ENCODE data around the gene CDH4.

CDH4 gene

DNA sequence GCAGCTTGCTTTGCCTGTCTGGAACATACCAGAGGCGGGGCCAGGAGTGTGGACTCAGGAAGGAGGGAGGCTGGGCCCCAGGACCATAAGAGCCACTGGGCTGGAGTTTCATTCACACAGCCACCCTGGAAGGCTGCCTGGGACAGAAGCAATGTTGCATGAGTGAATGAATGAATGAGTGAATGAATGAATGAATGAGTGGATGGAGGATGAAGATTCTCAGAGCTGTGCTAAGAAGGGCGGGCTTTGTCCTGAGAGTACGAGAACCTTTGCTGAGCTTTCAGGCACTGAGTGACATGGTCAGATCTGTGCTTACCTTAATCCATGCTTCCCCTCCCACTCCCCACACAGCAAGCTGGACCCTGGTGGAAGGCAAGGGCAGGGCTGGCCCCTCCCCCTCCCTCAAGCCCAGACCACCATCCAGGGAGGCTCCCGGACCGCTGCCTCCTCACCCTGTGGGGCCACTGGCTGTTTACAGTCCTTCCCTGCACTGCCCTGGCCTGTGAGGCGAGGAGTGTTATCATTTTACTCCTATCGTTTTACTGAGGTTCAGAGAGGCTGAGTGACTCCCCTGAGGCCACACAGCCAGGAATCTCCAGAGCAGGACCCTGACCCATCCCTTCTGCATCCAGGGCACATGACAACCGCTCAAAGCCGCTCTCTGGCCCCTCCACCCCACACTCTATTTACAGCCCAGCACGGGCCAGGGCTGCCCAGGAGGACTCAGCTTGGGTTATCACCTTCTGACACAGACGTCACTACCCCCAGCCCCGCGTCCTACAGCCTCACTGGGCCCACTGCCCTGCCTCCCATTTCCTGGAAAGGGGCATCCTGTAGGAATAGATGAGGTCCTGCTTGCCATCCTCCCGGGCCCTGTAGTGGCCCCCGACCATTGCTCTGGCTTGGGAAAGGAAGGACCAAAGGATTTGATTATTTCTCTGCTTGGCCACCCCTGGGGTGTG, 543.9 kb downstream of the CDH4 start:
- in situ Hi-C loops (cut with MboI; ENCODE audit: low sequenced_read_pairs): no loop called here
- H3K36me3 ChIP-seq (replicated peaks): no peaks in the 10 kb centered on the region
- no peaks in the 10 kb centered on the region for H3K4me1 ChIP-seq
- DNase-seq (ENCODE audit: low spot score in 2 of 2): no peak
- no peaks in the 10 kb centered on the region for H3K27me3 ChIP-seq (ENCODE audit: low read depth)
- no peaks in the 10 kb centered on the region for H3K9me3 ChIP-seq
- no peak overlapping the region for H3K4me3 ChIP-seq

DNA sequence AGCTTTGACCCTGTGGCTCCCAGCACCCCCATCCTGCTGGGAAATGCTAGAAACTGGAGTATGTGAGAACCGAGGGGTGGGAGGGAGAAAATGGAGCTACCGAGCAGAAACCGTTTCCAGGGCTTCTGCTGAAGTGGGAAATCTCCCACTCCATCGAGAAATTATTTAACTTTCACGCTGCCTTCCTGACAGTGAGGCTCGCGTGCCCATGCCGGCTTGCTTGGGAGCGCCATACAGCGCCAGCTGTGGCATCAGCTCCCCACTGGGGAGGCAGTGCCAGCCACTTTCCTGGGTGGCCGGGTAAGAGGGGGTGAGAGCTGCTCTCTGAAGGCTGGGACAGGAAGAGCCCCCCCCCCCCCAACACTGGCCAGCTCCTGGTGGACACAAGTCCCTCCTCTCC, 544.7 kb downstream of the CDH4 start:
- no peaks in the 10 kb centered on the region for H3K9me3 ChIP-seq
- no peaks in the 10 kb centered on the region for H3K36me3 ChIP-seq (replicated peaks)
- DNase-seq (ENCODE audit: low spot score in 2 of 2): no peak
- no peak overlapping the region for H3K4me3 ChIP-seq
- no peaks in the 10 kb centered on the region for H3K27me3 ChIP-seq (ENCODE audit: low read depth)
- no peaks in the 10 kb centered on the region for H3K4me1 ChIP-seq
- in situ Hi-C loops (cut with MboI; ENCODE audit: low sequenced_read_pairs): no loop called here

DNA sequence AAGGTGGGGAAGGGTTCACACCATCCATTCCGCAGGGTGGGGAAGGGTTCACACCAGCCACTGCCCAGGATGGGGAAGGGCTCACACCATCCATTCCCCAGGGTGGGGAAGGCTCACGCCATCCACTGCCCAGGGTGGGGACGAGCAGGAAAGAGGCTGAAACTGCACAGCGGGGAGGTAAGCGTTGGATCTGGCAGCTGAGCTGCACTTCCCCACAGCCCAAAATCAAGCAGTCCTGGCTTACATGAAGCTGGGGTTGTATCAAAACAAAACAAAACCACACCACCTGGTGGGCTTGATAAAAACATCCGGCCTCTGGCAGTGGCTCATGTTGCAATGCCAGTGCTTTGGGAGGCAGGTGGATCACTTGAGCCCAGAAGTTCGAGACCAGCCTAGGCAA, 545.1 kb downstream of the CDH4 start:
- H3K36me3 ChIP-seq (replicated peaks): no peaks in the 10 kb centered on the region
- no peaks in the 10 kb centered on the region for H3K4me1 ChIP-seq
- H3K9me3 ChIP-seq: no peaks in the 10 kb centered on the region
- H3K27me3 ChIP-seq (ENCODE audit: low read depth): no peaks in the 10 kb centered on the region
- no peak overlapping the region for H3K4me3 ChIP-seq
- in situ Hi-C loops (cut with MboI; ENCODE audit: low sequenced_read_pairs): no loop called here
- DNase-seq (ENCODE audit: low spot score in 2 of 2): no peak

DNA sequence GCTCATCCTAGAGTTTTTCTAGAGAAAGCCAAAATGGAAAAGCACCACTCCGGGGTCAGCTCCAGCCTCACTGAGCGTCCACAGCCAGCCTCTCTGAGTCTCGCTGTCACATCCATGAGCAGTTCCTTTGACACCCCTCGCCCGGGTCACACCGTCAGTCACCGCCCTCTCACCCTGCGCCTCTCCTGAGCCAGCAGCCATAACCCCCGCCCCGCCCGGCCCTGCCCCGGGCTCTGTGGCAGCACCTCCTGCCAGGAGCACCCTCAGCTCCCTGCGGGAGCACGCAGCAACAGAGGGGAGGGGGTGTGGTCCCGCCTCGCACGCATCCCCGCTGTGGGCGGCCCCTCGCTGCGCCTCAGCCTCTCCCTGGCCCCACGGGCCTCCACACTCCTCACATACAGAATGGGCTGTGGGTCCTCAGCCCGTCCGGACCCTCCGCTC, 545.9 kb downstream of the CDH4 start:
- Histone ChIP-seq H3K4me1 (no peaks in the 10 kb centered on the region), H3K27me3 (ENCODE audit: low read depth) (peaks cover under 1% of the 10 kb centered on the region; the same call in 1 of the 2 replicates), H3K36me3 (replicated peaks) (no peaks in the 10 kb centered on the region), H3K4me3 (no peak overlapping the region), H3K9me3 (no peaks in the 10 kb centered on the region)
- in situ Hi-C loops (cut with MboI; ENCODE audit: low sequenced_read_pairs): no loop called here
- no peak for DNase-seq (ENCODE audit: low spot score in 2 of 2)

- H3K27me3 ChIP-seq (ENCODE audit: low read depth): peaks cover 2% of the 10 kb centered on the region; the same call in 1 of the 2 replicates
- in situ Hi-C loops (cut with MboI; ENCODE audit: low sequenced_read_pairs): no loop called here
- H3K4me1 ChIP-seq: no peaks in the 10 kb centered on the region
- H3K36me3 ChIP-seq (replicated peaks): no peaks in the 10 kb centered on the region
- no peak for DNase-seq (ENCODE audit: low spot score in 2 of 2)
- no peaks in the 10 kb centered on the region for H3K9me3 ChIP-seq
- no peak overlapping the region for H3K4me3 ChIP-seq
Measured at GRCh38 chr20:61798632-61799031, 546.6 kb downstream of the CDH4 start.

GRCh38 chr20:61799394-61799923, 547.4 kb downstream of the CDH4 start:
- Histone ChIP-seq H3K9me3 (no peaks in the 10 kb centered on the region), H3K4me1 (no peaks in the 10 kb centered on the region), H3K36me3 (replicated peaks) (no peaks in the 10 kb centered on the region), H3K27me3 (ENCODE audit: low read depth) (peaks cover 11% of the 10 kb centered on the region), H3K4me3 (no peak overlapping the region)
- in situ Hi-C loops (cut with MboI; ENCODE audit: low sequenced_read_pairs): no loop called here
- DNase-seq (ENCODE audit: low spot score in 2 of 2): no peak

DNA sequence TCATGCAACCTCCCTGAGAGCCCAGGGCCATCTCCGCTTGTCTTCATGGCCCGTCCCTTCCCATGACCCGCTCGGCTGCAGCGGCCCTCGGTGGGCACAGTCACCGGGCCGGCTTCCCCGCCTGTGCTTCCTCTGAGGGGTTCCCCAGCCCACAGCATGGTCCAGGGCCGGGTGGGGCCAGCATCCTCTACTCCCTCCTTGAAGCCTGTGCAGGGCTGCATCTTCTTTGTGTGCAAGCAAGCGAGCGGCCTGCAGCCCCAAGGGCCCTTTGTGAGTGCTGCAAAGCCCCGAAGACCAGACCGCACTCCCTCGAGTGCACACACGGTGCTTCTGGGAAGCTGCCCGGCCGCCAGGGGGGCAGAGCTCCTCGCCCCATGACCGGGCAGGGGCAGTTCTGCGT, 547.9 kb downstream of the CDH4 start:
- Histone ChIP-seq H3K36me3 (replicated peaks) (no peaks in the 10 kb centered on the region), H3K27me3 (ENCODE audit: low read depth) (peaks cover 15% of the 10 kb centered on the region), H3K4me3 (no peak overlapping the region), H3K9me3 (no peaks in the 10 kb centered on the region), H3K4me1 (no peaks in the 10 kb centered on the region)
- in situ Hi-C loops (cut with MboI; ENCODE audit: low sequenced_read_pairs): no loop called here
- DNase-seq (ENCODE audit: low spot score in 2 of 2): no peak

DNA sequence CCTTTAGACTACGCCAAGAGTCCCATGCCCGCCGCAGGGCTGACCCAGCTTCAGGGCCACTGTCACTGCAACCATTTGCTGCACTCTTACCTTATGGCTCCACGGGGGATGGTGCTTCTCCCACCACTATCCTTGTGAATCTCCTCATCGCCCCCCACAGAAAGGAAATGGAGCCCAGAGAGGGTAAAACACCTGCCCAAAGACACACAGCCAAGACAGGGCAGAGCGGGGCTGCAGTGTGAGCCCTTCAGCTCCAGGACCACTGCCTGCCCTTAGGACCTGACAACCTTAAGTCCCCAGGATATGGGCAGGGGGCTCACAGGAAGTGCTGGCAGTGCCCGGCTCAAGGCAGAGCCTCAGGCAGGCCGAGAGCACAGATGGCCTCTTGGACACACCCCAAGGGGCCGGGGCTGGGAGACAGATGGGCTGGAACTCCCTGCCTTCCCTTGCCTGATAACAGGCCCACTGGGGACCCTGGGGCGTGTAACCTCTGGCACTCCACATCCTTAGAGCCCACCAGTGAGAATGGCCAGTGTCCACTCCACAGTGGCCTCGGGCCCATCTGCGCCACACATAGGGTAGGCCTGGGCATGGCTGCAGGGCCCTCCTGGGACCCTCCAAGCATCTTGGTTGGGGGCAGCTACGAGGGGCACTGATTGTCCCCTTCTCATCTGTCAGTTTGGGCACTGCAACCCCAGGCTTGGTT, 548.5 kb downstream of the CDH4 start:
- in situ Hi-C loops (cut with MboI; ENCODE audit: low sequenced_read_pairs): no loop called here
- no peak for DNase-seq (ENCODE audit: low spot score in 2 of 2)
- H3K36me3 ChIP-seq (replicated peaks): no peaks in the 10 kb centered on the region
- H3K27me3 ChIP-seq (ENCODE audit: low read depth): peaks cover 16% of the 10 kb centered on the region
- H3K4me3 ChIP-seq: no peak overlapping the region
- no peaks in the 10 kb centered on the region for H3K4me1 ChIP-seq
- H3K9me3 ChIP-seq: no peaks in the 10 kb centered on the region

DNA sequence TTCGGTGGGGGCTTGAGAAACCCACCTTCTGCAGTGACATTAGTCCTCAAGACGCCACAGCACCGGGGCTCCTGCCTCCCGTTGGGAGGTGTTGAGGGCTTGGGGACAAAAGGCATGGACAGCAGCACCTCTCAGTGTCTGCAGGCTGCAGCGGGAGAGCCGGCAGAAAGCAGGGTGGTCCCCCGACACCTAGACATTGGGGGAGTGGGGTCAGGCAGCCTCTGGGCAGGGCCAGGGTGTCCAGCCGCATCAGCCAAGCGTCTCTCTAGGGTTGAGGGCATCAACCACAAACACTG, 549.0 kb downstream of the CDH4 start:
- peaks cover 18% of the 10 kb centered on the region for H3K27me3 ChIP-seq (ENCODE audit: low read depth)
- in situ Hi-C loops (cut with MboI; ENCODE audit: low sequenced_read_pairs): no loop called here

GRCh38 chr20:61801428-61801827, 549.4 kb downstream of the CDH4 start:
- in situ Hi-C loops (cut with MboI; ENCODE audit: low sequenced_read_pairs): no loop called here
- no peak for DNase-seq (ENCODE audit: low spot score in 2 of 2)
- no peaks in the 10 kb centered on the region for H3K36me3 ChIP-seq (replicated peaks)
- H3K4me3 ChIP-seq: no peak overlapping the region
- no peaks in the 10 kb centered on the region for H3K9me3 ChIP-seq
- no peaks in the 10 kb centered on the region for H3K4me1 ChIP-seq
- H3K27me3 ChIP-seq (ENCODE audit: low read depth): peaks cover 21% of the 10 kb centered on the region

More for the DNA sequence above, 549.0 kb downstream of the CDH4 start:
- no peak for DNase-seq (ENCODE audit: low spot score in 2 of 2)
- H3K4me1 ChIP-seq: no peaks in the 10 kb centered on the region
- H3K36me3 ChIP-seq (replicated peaks): no peaks in the 10 kb centered on the region
- H3K9me3 ChIP-seq: no peaks in the 10 kb centered on the region
- H3K4me3 ChIP-seq: no peak overlapping the region

- in situ Hi-C loops (cut with MboI; ENCODE audit: low sequenced_read_pairs): no loop called here
- H3K4me3 ChIP-seq: no peak overlapping the region
- H3K27me3 ChIP-seq (ENCODE audit: low read depth): peaks cover 24% of the 10 kb centered on the region
- no peaks in the 10 kb centered on the region for H3K36me3 ChIP-seq (replicated peaks)
- no peak for DNase-seq (ENCODE audit: low spot score in 2 of 2)
- no peaks in the 10 kb centered on the region for H3K4me1 ChIP-seq
- H3K9me3 ChIP-seq: no peaks in the 10 kb centered on the region
Measured at GRCh38 chr20:61801857-61802442, 549.9 kb downstream of the CDH4 start.

- Histone ChIP-seq H3K36me3 (replicated peaks) (no peaks in the 10 kb centered on the region), H3K4me1 (no peaks in the 10 kb centered on the region), H3K4me3 (no peak overlapping the region), H3K27me3 (ENCODE audit: low read depth) (peaks cover 28% of the 10 kb centered on the region), H3K9me3 (no peaks in the 10 kb centered on the region)
- in situ Hi-C loops (cut with MboI; ENCODE audit: low sequenced_read_pairs): no loop called here
- DNase-seq (ENCODE audit: low spot score in 2 of 2): no peak
Measured at GRCh38 chr20:61802721-61803311, 550.8 kb downstream of the CDH4 start.

GRCh38 chr20:61803416-61803914, 551.4 kb downstream of the CDH4 start:
- DNase-seq (ENCODE audit: low spot score in 2 of 2): no peak
- no peaks in the 10 kb centered on the region for H3K4me1 ChIP-seq
- peaks cover 28% of the 10 kb centered on the region for H3K27me3 ChIP-seq (ENCODE audit: low read depth)
- no peaks in the 10 kb centered on the region for H3K36me3 ChIP-seq (replicated peaks)
- in situ Hi-C loops (cut with MboI; ENCODE audit: low sequenced_read_pairs): no loop called here
- H3K4me3 ChIP-seq: no peak overlapping the region
- H3K9me3 ChIP-seq: no peaks in the 10 kb centered on the region

Data from HAP-1 (cell line).